ENCODE data around the gene DOCK9.

GRCh38 chr13:99004978-99005377, 27.1 kb upstream of the DOCK9 start:
- TF ChIP-seq CTCF (IDR thresholded peaks at IDR 0.05) (no peak), POLR2A (IDR thresholded peaks at IDR 0.05) (no peak), POLR2AphosphoS5 (IDR thresholded peaks at IDR 0.05) (no peak), EP300 (IDR thresholded peaks at IDR 0.05) (no peak)

Measured in suprapubic skin (tissue), 4 donors.